ENCODE measurements around the gene TRAK1.

DNA sequence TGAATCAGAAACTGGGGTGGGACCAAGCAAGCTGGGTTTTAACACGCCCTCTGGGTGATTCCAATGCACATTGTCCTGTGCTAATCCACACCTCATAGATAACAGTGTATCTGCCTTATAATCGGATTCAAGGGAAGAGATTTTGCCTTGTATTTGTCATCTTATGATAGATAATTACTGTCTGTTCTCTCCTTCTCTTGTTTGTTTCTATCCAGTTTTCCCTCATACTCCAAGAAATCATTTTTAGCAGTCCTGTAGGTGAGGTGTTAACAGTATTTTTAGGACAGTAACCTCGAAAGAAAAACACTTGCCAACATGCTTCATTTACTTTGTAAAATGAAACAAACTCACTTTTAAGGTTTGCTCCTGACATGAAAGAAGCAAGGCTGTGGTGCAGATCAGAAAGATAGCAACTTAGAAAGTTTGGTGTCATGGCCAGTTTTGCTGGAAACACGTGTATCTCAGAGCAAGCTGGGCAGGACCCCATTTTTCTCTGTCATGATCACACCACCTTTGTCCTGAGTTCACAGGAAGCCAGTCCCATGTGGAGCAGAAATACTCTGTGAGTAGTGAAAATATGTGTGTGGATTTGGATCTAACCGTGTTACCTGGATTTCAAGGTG is 72.6 kb downstream of the TRAK1 start:
- TF ChIP-seq, protein P1, sequence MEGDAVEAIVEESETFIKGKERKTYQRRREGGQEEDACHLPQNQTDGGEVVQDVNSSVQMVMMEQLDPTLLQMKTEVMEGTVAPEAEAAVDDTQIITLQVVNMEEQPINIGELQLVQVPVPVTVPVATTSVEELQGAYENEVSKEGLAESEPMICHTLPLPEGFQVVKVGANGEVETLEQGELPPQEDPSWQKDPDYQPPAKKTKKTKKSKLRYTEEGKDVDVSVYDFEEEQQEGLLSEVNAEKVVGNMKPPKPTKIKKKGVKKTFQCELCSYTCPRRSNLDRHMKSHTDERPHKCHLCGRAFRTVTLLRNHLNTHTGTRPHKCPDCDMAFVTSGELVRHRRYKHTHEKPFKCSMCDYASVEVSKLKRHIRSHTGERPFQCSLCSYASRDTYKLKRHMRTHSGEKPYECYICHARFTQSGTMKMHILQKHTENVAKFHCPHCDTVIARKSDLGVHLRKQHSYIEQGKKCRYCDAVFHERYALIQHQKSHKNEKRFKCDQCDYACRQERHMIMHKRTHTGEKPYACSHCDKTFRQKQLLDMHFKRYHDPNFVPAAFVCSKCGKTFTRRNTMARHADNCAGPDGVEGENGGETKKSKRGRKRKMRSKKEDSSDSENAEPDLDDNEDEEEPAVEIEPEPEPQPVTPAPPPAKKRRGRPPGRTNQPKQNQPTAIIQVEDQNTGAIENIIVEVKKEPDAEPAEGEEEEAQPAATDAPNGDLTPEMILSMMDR (IDR thresholded peaks at IDR 0.05), result no peak
- TF ChIP-seq POLR2AphosphoS5 (IDR thresholded peaks at IDR 0.05) (no peak), POLR2A (IDR thresholded peaks at IDR 0.05) (no peak), EP300 (IDR thresholded peaks at IDR 0.05) (no peak)
